Measurements from ENCODE around the gene RPS6KA5.

DNA sequence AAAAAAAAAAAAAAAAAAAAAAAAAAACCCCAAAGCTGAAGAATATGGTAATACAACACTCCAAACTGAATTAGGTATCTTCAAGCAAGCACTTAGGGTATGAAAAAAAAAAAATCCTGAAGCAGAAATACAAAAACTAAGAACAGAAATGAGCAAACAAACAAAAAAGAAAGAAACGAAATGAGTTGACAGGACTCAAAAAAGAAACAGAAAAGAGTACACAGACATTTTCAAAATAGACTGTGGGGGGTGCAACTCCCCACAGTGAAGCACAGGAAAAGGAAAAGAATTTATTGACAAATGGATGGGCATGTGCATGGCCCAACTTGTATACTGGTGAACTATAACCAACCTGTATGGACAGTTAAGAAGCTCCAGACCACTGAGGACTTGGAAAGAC, 24.6 kb downstream of the RPS6KA5 start:
- TF ChIP-seq POLR2AphosphoS5 (IDR thresholded peaks at IDR 0.05; ENCODE audit: low read depth, low read length) (no peak), POLR2A (IDR thresholded peaks at IDR 0.05; ENCODE audit: low read depth, low read length) (no peak)
